ENCODE data around the gene PBX4. TPM values are rescaled to one million over a fixed set of nuclear protein-coding genes. Genes with fewer than 3 reads are reported as not detected.
A peak's percentile ranks its signal among the peaks of the same experiment; 100 is the strongest.

PBX4 gene
- total RNA-seq, 1 experiment from 2014 or later = 1.9 TPM

GRCh38 chr19:19526581-19527370, 91.7 kb downstream of the PBX4 start:
- no peak for DNase-seq (ENCODE audit: low read depth)

DNA sequence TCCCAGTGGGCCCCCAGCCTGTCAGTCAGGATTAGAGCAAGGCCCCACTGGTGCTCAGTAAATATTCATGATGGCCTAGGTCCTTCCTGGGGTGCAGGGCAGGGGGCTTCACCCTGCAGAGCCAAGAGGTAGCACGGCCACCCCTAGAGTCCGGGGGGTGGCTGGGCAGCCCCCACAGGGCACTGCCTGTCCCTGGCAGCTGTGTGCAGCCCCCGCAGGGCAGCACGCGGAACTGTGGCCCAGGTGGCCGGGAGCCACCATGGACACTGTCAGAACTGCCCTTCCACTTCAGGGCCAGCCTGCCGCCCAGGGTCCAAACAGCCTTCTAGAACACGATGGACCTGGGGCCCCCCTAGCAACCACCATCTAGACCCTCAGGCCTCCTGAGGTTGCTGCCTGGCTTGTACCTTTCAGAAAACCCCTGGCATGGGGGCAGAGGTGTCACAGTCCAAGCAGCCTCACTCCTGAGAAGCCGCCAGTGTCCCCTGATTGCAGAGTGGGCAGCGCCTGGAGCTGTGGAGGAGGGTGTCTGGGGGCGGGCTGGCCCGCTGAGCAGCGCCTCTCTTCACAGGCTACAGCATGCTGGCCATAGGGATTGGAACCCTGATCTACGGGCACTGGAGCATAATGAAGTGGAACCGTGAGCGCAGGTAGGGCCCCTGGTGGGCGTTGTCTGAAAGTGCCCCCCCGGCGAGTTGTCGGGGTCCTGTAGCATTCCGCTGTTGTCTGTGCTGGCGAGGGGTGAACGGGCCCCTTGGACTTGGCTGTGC, 92.7 kb downstream of the PBX4 start:
- DNase-seq (ENCODE audit: low read depth) = no peak

DNA sequence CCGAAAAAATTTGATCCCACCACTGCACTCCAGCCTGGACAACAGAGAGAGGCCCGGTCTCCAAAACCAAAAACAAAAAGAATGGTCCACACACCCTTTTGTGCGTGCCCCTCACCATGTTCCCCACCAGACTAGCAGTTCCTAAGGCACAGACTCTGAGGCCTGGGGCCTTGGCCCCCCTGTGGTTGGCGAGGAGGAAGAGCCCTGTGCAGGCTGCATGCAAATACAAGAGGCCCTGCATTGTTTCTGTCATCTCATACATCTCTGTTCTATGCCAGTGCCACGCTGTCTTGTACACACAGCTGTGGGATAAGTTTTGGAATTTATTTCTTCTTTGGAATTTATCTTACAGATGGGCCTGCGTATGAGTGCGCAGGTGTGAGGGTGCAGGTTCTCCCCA, 94.4 kb downstream of the PBX4 start:
- no peak for DNase-seq (ENCODE audit: low read depth)

DNA sequence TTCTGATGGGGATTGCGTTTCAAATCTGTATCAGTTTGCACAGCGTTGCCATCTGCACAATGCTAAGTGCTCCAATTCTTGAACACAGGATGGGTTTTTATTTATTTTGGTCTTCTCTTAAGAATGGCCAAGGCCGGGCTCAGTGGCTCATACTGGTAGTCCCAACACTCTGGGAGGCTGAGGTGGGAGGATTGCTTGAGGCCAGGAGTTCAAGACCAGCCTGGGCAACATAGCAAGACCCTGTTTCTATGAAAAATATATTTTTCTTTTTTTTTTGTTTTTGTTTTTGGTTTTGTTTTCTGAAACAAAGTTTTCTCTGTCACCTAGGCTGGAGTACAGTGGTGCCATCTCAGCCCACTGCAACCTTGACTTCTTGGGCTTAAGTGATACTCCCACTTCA, 95.3 kb downstream of the PBX4 start:
- DNase-seq (ENCODE audit: low read depth) = no peak

DNA sequence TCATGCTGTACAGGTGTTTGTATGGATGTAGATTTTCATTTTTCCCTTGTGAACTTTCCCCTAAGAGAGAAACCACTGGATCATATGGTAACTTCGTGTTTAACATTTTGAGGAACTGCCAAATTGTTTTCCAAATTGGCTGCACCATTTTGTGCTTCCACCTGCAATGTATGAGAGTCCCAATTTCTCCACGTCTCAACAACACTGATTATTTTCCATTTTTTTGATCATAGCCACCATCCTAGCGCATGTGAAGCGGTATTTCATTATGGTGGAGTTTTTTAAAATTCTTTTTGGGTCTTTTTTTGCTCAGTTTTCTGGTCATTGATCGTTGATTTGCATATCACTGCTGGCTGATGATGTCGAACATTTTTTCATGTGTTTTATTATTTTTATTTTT, 97.5 kb downstream of the PBX4 start:
- DNase-seq (ENCODE audit: low read depth) = no peak

DNA sequence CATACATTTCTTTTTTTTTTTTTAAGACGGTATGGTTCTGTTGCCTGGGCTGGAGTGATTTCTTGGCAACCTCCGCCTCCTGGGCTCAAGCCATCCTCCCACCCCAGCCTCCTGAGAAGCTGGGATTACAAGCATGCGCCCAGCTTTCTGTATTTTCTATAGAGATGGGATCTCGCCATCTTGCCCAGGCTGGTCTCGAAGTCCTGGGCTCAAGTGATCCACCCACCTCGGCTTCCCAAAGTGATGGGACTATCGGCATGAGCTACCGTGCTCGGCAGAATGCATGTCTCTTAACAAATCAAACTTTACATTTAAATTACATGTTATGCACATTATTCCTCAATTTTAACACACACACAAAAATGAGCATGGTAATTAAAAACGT, 101.3 kb downstream of the PBX4 start:
- DNase-seq (ENCODE audit: low read depth) = no peak

DNA sequence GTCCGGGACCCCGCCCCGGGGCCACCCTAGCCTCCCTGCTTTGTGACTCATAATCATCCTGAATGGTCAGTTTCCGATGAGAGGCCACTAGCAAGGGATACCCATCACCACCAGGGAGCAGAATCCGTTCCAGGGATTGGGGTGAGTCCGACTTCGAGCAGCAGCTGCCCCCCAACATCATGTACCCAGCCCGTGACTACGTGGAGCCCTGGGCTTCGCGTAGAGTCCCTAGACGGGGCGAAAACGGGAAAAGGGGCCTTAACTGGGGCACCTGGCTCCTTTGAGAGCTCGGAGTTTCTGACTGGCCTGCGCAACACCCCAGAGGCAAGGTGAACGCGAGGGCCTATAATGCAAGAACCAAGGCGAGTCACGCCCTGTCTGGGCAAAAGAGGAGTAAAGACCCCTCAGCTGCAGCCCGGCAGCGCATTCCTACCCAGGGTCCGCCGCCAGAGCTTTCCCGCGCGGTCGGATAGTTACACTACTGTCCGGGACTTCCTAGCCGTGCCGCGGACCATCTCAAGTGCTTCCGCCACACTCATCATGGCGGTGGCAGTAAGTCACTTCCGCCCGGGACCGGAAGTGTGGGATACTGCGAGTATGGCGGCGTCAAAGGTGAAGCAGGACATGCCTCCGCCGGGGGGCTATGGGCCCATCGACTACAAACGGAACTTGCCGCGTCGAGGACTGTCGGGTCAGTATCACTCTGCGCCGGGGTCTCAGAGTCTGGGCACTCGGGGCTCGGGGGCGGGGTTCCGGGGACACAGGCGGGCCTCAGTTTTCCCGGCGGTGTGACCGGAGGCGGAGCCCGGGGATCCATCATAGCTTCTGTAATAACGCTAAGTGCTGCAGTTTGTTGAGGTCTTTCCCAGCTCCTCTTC, 102.6 kb downstream of the PBX4 start, which contains the start of gene NDUFA13:
Gene NDUFA13, plus strand, starts transcription at position 584 of the 878 bp plus-strand sequence. Its CDS starts 14 bp downstream, at position 598.
- DNase-seq (ENCODE audit: low read depth) = peak; percentile 96

DNA sequence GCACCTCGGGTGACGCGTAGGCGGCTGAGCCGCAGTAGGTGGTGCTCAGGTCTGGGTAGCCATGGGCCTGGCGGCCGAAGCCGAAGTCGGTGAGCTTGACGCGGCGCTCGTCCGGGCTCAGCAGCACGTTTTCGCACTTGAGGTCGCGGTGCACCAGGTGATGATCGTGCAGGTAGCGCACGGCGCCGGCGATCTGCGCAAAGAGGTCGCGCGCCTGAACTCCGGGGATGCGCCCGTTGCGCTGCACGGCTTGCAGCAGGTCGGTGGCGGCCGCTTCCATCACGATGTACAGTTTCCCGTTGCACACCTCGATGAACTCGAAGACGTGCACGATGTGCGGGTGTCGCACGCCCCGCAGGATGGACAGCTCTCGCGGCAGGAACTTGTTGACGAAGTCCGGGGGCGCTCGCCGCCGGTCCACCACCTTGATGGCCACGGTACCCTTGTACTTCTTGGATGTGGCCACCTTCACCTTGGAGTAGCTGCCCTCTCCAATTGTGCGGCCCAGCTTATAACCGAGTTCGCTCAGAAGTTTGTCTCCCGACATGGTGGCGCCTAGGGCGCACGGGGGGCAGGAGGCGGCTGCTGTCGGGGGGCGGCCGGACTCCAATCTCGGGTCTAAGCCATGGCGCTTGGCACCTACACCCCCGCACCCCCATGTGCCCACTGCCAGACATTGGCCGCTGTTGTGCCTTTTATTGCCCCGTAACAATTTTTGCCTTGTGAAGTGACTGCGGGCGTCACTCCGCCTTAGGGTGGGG, 103.4 kb downstream of the PBX4 start, which contains the start of gene TSSK6:
Gene TSSK6, minus strand, starts transcription at position 668 of the 761 bp plus-strand sequence. Its CDS starts 121 bp downstream, at position 547.
- DNase-seq (ENCODE audit: low read depth) = no peak

GRCh38 chr19:19514215-19514657, 104.3 kb downstream of the PBX4 start:
- DNase-seq (ENCODE audit: low read depth) = no peak

- no peak for DNase-seq (ENCODE audit: low read depth)
Observed at GRCh38 chr19:19513682-19514081, 104.8 kb downstream of the PBX4 start.

Other genes starting within 250 kb of the PBX4 start
- gene GATAD2A, start 213.0 kb downstream of the PBX4 start, total RNA-seq (2014; rRNA removed; shearing (Covaris generic)) = 43.9 and 45.6 TPM in 2 replicates
- gene TSSK6, start 103.1 kb downstream of the PBX4 start, total RNA-seq (2014; rRNA removed; shearing (Covaris generic)) = 1.8 and 3.1 TPM in 2 replicates
- gene NDUFA13, start 102.5 kb downstream of the PBX4 start, total RNA-seq (2014; rRNA removed; shearing (Covaris generic)) = 96.6 and 152 TPM in 2 replicates
- gene YJEFN3, start 89.8 kb downstream of the PBX4 start, total RNA-seq (2014; rRNA removed; shearing (Covaris generic)) = 1.4 and 2.7 TPM in 2 replicates
- 0.40 and 1.0 TPM in 2 replicates for gene CILP2, start 80.4 kb downstream of the PBX4 start, total RNA-seq (2014; rRNA removed; shearing (Covaris generic))
- gene LPAR2, start 9.5 kb upstream of the PBX4 start, total RNA-seq (2014; rRNA removed; shearing (Covaris generic)) = 1.2 and 3.0 TPM in 2 replicates
- 2.2 and 7.1 TPM in 2 replicates for gene GMIP, start 25.0 kb upstream of the PBX4 start, total RNA-seq (2014; rRNA removed; shearing (Covaris generic))
- gene ATP13A1, start 45.0 kb upstream of the PBX4 start, total RNA-seq (2014; rRNA removed; shearing (Covaris generic)) = 152 and 173 TPM in 2 replicates
- 11.0 and 12.4 TPM in 2 replicates for gene ZNF101, start 50.2 kb upstream of the PBX4 start, total RNA-seq (2014; rRNA removed; shearing (Covaris generic))
- gene ZNF14, start 114.4 kb upstream of the PBX4 start, total RNA-seq (2014; rRNA removed; shearing (Covaris generic)) = 2.9 and 5.4 TPM in 2 replicates
- gene ZNF506, start 203.1 kb upstream of the PBX4 start, total RNA-seq (2014; rRNA removed; shearing (Covaris generic)) = 18.5 and 18.6 TPM in 2 replicates
- 3.9 and 5.1 TPM in 2 replicates for gene ZNF253, start 247.2 kb upstream of the PBX4 start, total RNA-seq (2014; rRNA removed; shearing (Covaris generic))